ENCODE data around the gene DPF3. TPM values are rescaled to one million over a fixed set of nuclear protein-coding genes. Genes with fewer than 3 reads are reported as not detected.

Gene DPF3
- total RNA-seq, 1 donor from 2014 or later, result 1.1 TPM

DNA sequence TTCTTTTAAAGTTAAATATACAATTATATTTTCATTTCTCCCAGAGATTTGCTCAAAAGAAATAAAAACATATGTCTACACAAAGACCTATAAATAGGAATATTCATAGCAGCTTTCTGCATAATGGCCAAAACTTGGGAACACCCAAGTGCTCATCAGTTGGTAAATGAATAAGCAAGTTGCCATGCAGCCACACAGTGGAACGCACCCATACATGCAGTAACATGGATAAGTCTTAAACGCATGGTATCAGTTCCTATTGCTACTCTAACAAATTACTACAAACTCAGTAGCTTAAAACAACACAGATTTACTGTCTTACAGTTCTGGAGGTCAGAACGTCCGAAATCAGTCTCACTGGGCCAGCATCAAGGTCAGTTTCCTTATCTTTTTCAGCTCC, 78.5 kb downstream of the DPF3 start:
- Mint-ChIP-seq H3K27me3 (ENCODE audit: low read depth) (no peaks in the 10 kb centered on the region), H3K4me1 (ENCODE audit: low read depth) (no peaks in the 10 kb centered on the region), H3K4me3 (ENCODE audit: unreplicated experiment) (no peak overlapping the region), H3K27ac (ENCODE audit: unreplicated experiment) (no peak overlapping the region), H3K9me3 (ENCODE audit: low read depth) (peaks cover 5% of the 10 kb centered on the region), H3K36me3 (ENCODE audit: low read depth) (peaks cover 1% of the 10 kb centered on the region)
- DNase-seq (ENCODE audit: low spot score), result no peak
- TF ChIP-seq, protein P1, sequence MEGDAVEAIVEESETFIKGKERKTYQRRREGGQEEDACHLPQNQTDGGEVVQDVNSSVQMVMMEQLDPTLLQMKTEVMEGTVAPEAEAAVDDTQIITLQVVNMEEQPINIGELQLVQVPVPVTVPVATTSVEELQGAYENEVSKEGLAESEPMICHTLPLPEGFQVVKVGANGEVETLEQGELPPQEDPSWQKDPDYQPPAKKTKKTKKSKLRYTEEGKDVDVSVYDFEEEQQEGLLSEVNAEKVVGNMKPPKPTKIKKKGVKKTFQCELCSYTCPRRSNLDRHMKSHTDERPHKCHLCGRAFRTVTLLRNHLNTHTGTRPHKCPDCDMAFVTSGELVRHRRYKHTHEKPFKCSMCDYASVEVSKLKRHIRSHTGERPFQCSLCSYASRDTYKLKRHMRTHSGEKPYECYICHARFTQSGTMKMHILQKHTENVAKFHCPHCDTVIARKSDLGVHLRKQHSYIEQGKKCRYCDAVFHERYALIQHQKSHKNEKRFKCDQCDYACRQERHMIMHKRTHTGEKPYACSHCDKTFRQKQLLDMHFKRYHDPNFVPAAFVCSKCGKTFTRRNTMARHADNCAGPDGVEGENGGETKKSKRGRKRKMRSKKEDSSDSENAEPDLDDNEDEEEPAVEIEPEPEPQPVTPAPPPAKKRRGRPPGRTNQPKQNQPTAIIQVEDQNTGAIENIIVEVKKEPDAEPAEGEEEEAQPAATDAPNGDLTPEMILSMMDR (IDR thresholded peaks at IDR 0.05), result no peak

DNA sequence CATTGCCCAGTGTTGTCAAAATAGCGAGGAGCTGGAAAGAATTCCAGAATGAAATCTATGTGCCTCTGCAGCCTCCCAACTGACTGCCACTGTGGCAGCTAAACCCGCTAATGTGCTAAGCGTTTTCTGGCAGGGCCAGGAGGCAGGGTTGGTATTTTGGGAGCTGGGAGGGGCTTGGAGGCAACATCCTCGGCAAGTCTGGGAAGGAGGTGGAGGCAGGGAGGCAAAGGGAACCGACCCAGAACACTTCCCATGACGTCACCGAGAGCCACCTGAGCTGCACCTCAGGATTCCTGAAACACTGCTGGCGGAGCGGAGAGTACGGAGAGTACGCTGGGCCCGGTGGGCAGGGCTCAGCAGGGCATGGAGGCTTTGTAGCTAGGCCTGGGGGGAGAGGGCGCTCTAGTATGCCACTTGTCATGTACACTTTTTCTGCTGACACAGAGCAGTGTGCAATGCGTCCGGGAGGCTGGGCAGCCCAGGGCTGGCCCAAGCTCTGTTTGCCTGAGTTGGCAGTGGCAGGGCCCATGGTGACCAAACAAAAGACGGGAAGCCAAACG, 81.5 kb downstream of the DPF3 start:
- no peaks in the 10 kb centered on the region for H3K27me3 Mint-ChIP-seq (ENCODE audit: low read depth)
- TF ChIP-seq, protein P1 (IDR thresholded peaks at IDR 0.05), result no peak
- no peak for DNase-seq (ENCODE audit: low spot score)
- H3K4me3 Mint-ChIP-seq (ENCODE audit: unreplicated experiment), result no peak overlapping the region
- no peaks in the 10 kb centered on the region for H3K36me3 Mint-ChIP-seq (ENCODE audit: low read depth)
- H3K4me1 Mint-ChIP-seq (ENCODE audit: low read depth), result peaks cover 4% of the 10 kb centered on the region
- H3K27ac Mint-ChIP-seq (ENCODE audit: unreplicated experiment), result no peak overlapping the region
- no peaks in the 10 kb centered on the region for H3K9me3 Mint-ChIP-seq (ENCODE audit: low read depth)

DNA sequence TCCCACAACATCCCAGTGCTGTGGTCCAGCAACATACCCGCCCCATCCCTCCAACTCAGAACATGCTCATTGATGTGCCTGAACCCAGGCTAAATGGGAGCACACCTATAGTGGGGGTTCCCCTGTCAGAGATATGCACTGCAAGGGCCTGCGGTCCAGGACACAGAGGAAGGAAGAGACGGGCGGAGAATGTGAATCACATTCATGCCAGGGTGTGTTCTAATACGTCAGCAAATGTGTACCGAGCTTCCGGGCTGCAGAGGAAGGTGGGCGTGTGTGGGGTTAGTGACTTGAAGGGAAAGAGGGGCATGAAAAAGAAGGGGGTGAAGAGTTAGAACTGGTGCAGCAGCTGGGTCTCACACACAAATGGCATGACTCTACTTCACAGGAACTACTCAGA, 83.7 kb downstream of the DPF3 start:
- H3K27me3 Mint-ChIP-seq (ENCODE audit: low read depth), result no peaks in the 10 kb centered on the region
- TF ChIP-seq, protein P1 (IDR thresholded peaks at IDR 0.05), result no peak
- H3K36me3 Mint-ChIP-seq (ENCODE audit: low read depth), result no peaks in the 10 kb centered on the region
- no peak overlapping the region for H3K4me3 Mint-ChIP-seq (ENCODE audit: unreplicated experiment)
- peaks cover 4% of the 10 kb centered on the region for H3K4me1 Mint-ChIP-seq (ENCODE audit: low read depth)
- no peak for DNase-seq (ENCODE audit: low spot score)
- H3K9me3 Mint-ChIP-seq (ENCODE audit: low read depth), result no peaks in the 10 kb centered on the region
- H3K27ac Mint-ChIP-seq (ENCODE audit: unreplicated experiment), result no peak overlapping the region

DNA sequence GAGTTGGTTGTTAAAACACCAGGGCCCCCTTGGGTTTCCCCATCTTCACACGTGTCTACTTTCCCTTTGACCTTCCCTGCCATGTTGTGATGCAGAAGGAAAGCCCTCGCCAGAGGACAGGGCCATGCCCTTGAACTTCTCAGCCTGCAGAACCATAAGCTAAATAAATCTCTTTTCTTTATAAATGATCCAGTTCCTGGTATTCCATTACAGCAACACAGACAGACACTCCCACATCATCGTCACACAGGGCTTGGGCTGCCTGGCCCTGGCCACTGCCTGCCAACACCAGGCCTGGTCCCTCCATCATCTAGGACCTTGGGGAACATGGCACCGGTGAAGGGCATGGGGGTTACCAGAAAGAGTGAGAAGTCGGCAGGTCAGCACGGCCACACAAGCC, 84.8 kb downstream of the DPF3 start:
- H3K4me1 Mint-ChIP-seq (ENCODE audit: low read depth), result peaks cover 4% of the 10 kb centered on the region
- no peaks in the 10 kb centered on the region for H3K36me3 Mint-ChIP-seq (ENCODE audit: low read depth)
- H3K27me3 Mint-ChIP-seq (ENCODE audit: low read depth), result no peaks in the 10 kb centered on the region
- no peaks in the 10 kb centered on the region for H3K9me3 Mint-ChIP-seq (ENCODE audit: low read depth)
- no peak for DNase-seq (ENCODE audit: low spot score)
- H3K4me3 Mint-ChIP-seq (ENCODE audit: unreplicated experiment), result no peak overlapping the region
- TF ChIP-seq, protein P1 (IDR thresholded peaks at IDR 0.05), result no peak
- no peak overlapping the region for H3K27ac Mint-ChIP-seq (ENCODE audit: unreplicated experiment)

DNA sequence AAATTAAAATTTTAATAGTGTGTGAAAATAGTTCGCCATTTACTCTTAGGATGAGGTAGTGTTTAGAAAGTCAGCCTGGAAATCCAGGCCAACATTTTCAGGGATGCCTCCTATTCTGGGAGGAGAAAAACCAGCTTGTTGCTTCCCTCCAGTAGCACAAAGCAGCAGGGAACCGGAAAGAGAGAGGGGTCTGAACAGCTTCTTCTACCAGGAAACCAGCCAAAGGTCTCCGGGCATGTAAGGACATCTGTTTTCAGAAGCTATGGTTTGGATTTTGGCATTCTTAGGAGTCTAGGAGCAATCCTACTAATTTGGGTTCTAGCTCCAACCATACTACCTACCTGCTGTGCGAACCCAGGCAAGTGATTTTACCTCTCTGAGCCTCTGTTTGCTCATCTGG, 85.3 kb downstream of the DPF3 start:
- Mint-ChIP-seq H3K36me3 (ENCODE audit: low read depth) (no peaks in the 10 kb centered on the region), H3K27me3 (ENCODE audit: low read depth) (no peaks in the 10 kb centered on the region), H3K4me3 (ENCODE audit: unreplicated experiment) (no peak overlapping the region), H3K4me1 (ENCODE audit: low read depth) (peaks cover 4% of the 10 kb centered on the region), H3K27ac (ENCODE audit: unreplicated experiment) (no peak overlapping the region), H3K9me3 (ENCODE audit: low read depth) (no peaks in the 10 kb centered on the region)
- no peak for DNase-seq (ENCODE audit: low spot score)
- TF ChIP-seq, protein P1 (IDR thresholded peaks at IDR 0.05), result no peak
